ENCODE measurements around the gene SCN4A. TPM values are rescaled to one million over a fixed set of nuclear protein-coding genes. Genes with fewer than 3 reads are reported as not detected.

The SCN4A gene
- total RNA-seq, 3 donors from 2014 or later = 1.0 to 16.7 (median 10.2) TPM

GRCh38 chr17:63931981-63932561 is 40.6 kb downstream of the SCN4A start, which contains the start of gene CD79B:
Gene CD79B, minus strand, starts transcription at chr17:63932331. Its CDS starts 70 bp downstream, at chr17:63932261.
- no peak for DNase-seq (ENCODE audit: low spot score in 2 of 2)
- Histone ChIP-seq H3K27me3 (no peaks in the 10 kb centered on the region), H3K27ac (peak within 1 kb of the TSS; percentile 60 to 75), H3K9me3 (no peaks in the 10 kb centered on the region), H3K36me3 (no peaks in the 10 kb centered on the region), H3K4me3 (peak within 1 kb of the TSS in 2 of 3 donors; percentile 11 to 49), H3K4me1 (no peaks in the 10 kb centered on the region)
- no peak for TF ChIP-seq POLR2A (IDR thresholded peaks at IDR 0.05)
- no peak for TF ChIP-seq CTCF (IDR thresholded peaks at IDR 0.05)
- TF ChIP-seq POLR2AphosphoS5 (IDR thresholded peaks at IDR 0.05) = no peak
- intact Hi-C loops (cut with DNase I; ENCODE audit: low total_unique reads) = no loop called here

DNA sequence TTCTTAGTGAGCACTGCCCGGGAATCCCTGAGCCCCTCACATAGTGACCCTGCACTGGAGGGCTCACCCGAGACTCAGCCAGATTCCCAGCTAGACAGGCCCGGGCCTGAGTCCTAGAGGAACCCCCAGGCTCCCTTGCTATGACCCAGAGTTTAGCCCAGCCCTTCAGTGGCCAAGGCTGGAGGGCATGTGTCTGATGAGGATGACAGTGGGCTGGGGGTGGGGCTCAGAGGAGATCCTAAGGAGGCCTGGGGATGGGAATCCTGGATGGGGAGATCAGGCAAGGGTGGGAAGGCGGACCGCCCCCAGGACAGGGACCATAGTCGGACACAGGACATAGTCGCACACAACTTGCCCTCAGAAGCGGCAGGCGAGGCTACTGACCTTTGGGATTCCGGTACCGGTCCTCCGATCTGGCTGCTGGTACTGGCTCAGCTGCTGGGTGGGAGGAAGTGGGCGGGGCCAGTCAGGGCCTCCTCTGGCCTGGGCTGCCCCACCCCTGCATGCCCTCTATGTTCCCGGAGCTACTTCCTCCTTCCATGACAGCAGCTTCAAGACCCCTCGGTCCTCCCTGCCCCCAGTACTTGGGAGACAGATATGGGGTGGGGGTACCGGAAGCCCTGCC is 41.7 kb downstream of the SCN4A start:
- intact Hi-C loops (cut with DNase I; ENCODE audit: low total_unique reads) = no loop called here
- Histone ChIP-seq H3K36me3 (no peaks in the 10 kb centered on the region), H3K4me3 (peak overlapping the region in 2 of 3 donors; percentile 11 to 49), H3K27me3 (no peaks in the 10 kb centered on the region), H3K9me3 (no peaks in the 10 kb centered on the region), H3K4me1 (no peaks in the 10 kb centered on the region), H3K27ac (peak overlapping the region; percentile 60 to 75)
- DNase-seq (ENCODE audit: low spot score in 2 of 2) = peak in 1 of 2 donors; percentile 30
- no peak for TF ChIP-seq POLR2A (IDR thresholded peaks at IDR 0.05)
- TF ChIP-seq POLR2AphosphoS5 (IDR thresholded peaks at IDR 0.05) = no peak
- no peak for TF ChIP-seq CTCF (IDR thresholded peaks at IDR 0.05)

DNA sequence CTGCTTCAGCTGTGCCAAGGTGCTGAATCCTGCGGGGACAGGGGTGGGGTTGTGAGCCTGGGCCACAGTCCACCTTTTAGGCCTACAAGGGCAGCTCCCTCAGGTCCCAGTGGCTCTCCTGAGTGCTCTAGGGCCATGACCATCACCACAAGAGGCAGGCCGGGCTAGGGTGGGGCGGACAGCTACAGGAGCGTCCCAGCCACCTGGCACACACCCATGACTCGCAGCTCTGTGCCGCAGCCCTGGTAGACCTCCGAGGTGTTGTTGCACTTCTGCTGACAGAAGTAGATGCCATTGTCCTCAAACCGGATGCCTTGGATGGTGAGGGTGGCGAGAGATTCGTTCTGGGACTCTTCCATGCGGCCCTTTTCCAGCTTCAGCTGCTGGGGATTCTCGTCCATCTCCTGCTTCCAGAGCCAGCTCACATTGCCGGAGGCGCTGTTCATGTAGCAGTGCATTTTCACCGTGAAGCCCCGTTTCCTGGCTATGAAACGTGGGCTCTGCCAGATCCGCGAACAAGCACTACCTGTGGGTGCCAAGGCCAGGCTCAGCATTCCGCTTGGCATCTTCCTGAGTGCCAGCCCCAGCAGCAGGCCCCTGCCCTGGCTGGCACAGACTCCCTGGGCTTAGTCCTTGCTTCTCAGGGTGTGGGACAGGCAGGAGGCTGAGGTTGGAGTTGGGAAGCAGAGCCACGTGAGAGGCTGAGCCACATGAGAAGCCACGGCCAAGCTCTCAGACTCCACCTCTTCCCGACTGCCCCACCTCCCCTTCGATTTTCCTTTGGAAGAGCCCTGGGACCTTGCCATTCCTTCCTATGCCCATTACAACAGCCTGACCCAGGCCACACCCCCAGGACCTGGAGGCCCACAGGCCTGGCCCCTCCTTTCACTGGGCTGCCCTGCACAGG is 42.6 kb downstream of the SCN4A start:
- Histone ChIP-seq H3K4me1 (no peaks in the 10 kb centered on the region), H3K4me3 (peak overlapping the region in 2 of 3 donors; percentile 15 to 49), H3K36me3 (no peaks in the 10 kb centered on the region), H3K27ac (peak overlapping the region; percentile 60 to 75), H3K27me3 (no peaks in the 10 kb centered on the region), H3K9me3 (no peaks in the 10 kb centered on the region)
- TF ChIP-seq CTCF (IDR thresholded peaks at IDR 0.05) (no peak), POLR2A (IDR thresholded peaks at IDR 0.05) (no peak), POLR2AphosphoS5 (IDR thresholded peaks at IDR 0.05) (no peak)
- peak in 1 of 2 donors; percentile 71 for DNase-seq (ENCODE audit: low spot score in 2 of 2)
- intact Hi-C loops (cut with DNase I; ENCODE audit: low total_unique reads) = no loop called here

GRCh38 chr17:63928966-63929695 is 43.6 kb downstream of the SCN4A start:
- intact Hi-C loops (cut with DNase I; ENCODE audit: low total_unique reads) = no loop called here
- Histone ChIP-seq H3K9me3 (no peaks in the 10 kb centered on the region), H3K36me3 (no peaks in the 10 kb centered on the region), H3K27ac (no peak overlapping the region), H3K4me1 (no peaks in the 10 kb centered on the region), H3K27me3 (no peaks in the 10 kb centered on the region), H3K4me3 (no peak overlapping the region)
- TF ChIP-seq POLR2AphosphoS5 (IDR thresholded peaks at IDR 0.05) = no peak
- no peak for TF ChIP-seq CTCF (IDR thresholded peaks at IDR 0.05)
- TF ChIP-seq POLR2A (IDR thresholded peaks at IDR 0.05) = no peak
- DNase-seq (ENCODE audit: low spot score in 2 of 2) = no peak

Measured in breast epithelium (tissue), 4 donors.